Psoas muscle (tissue), 8 donors: Measurements from ENCODE around the gene MGARP. TPM values are rescaled to one million over a fixed set of nuclear protein-coding genes. Genes with fewer than 3 reads are reported as not detected.
"Not testable (repeated sequence)": the region's sequence is repeated elsewhere in the genome, so short reads cannot be mapped to it uniquely, and the experiment has no call there.

Source experiments
- ATAC-seq, 4 donors: fragments of 200-7000 bp; cut with Tn5 transposase; one replicate each; pipeline ENCODE4 v1.9.1; 2020; ENCODE audit warnings: moderate library complexity in 3 of 4, mild to moderate bottlenecking in 2 of 4
- DNase-seq, 2 donors: peaks; one replicate each; pipeline ENCODE4 v3.0.0-alpha.2; 2020
- H3K27ac ChIP-seq: fragments of 200-600 bp; one replicate; pipeline ENCODE4 v1.8.0; 2022
- H3K27me3 ChIP-seq, 3 donors: fragments of 200-600 bp in 1 of 3; one replicate each; pipeline versions ENCODE4 v1.6.1 to v1.8.0; 2013 to 2022; ENCODE audit warnings: low read length in 2 of 3, mild to moderate bottlenecking in 2 of 3, moderate library complexity in 1 of 3; ENCODE audit not compliant: insufficient read depth in 3 of 3
- H3K36me3 ChIP-seq, 2 donors: fragments of 200-600 bp in 1 of 2; one replicate each; pipeline versions ENCODE4 v1.6.1 to v1.8.0; 2013 to 2022; ENCODE audit warnings: low read depth in 1 of 2, mild to moderate bottlenecking in 1 of 2, moderate library complexity in 1 of 2; ENCODE audit not compliant: insufficient read depth in 1 of 2
- H3K4me1 ChIP-seq: fragments of 200-600 bp; one replicate; pipeline ENCODE4 v1.8.0; 2022
- H3K4me3 ChIP-seq: fragments of 200-600 bp; one replicate; pipeline ENCODE4 v1.8.0; 2022; ENCODE audit warnings: mild to moderate bottlenecking
- H3K9me3 ChIP-seq: fragments of 200-600 bp; one replicate; pipeline ENCODE4 v1.8.0; 2022
- CTCF ChIP-seq: fragments of 200-600 bp; IDR thresholded peaks from one replicate; pipeline ENCODE4 v1.8.0; 2022; ENCODE audit warnings: antibody characterized with exemption
- WGBS, 3 donors: extraction: QIAGEN DNeasy Blood & Tissue Kit; methylation state at CpG; one replicate each; pipeline versions ENCODE4 v1.1.6 to v1.1.7; 2013; 5-methylcytosine and 5-hydroxymethylcytosine counted together
- intact Hi-C, 2 donors: fragments of 100-400 bp; cut with DNase I; formaldehyde crosslinking; loops; one replicate each; pipeline versions ENCODE4 v1.11.0 to v1.14.2; 2022
- polyA plus RNA-seq, 3 donors: library from polyadenylated mRNA; stranded (reverse); fragments of 200-250 nt; gene quantifications; one replicate each; pipeline ENCODE4 v1.2.3, GENCODE V29; 2013
- total RNA-seq, 4 donors: library from RNA; stranded (reverse); fragmentation: NEBNext Ultra II Directional in 2 of 4; extraction: Animal tissue kit (Norgen Biotek cat#: 25700) in 2 of 4; gene quantifications; one replicate each; pipeline versions ENCODE4 v1.2.1 to v1.2.4, GENCODE V29; 2021 to 2023
- donor health status: healthy with polysubstance abuse.
- donor health status: DM: no; HTN: no; CAD: no; lungs with moderate emphysema.
- donor health status: Bipolar disorder and iron deficiency.
- donor health status: healthy.
- donor health status: DM: yes; HTN: yes; CAD: no.
- donor health status: DM: no; HTN: no; CAD: no.
- donor health status: DM: no; HTN: no; CAD: no.
- donor health status: DM: yes; HTN: yes; CAD: no.

MGARP gene
- total and polyA plus RNA-seq, 7 donors: 0.13 to 2.1 (median 0.30) TPM; not detected in 1

- no peaks in the 10 kb centered on the region for H3K9me3 ChIP-seq
- no peaks in the 10 kb centered on the region for H3K27me3 ChIP-seq
- peak overlapping the region; percentile 75 for H3K27ac ChIP-seq
- peak; percentile 94 to 99 (median 98) for ATAC-seq
- H3K36me3 ChIP-seq: no peaks in the 10 kb centered on the region
- H3K4me1 ChIP-seq: peaks cover 6% of the 10 kb centered on the region
- intact Hi-C loops: loop anchor here in 1 of 2 donors (5.0 kb wide), 1 partner anchor 36 kb away; the partner anchor contains the start of genes NAA15 and NDUFC1
- H3K4me3 ChIP-seq: peak overlapping the region; percentile 64
- peak; percentile 76 to 87 for DNase-seq
- WGBS, 3 donors: 13 to 15% (median 13%) methylated on average over 14 of the region's 14 CpGs
- no peak for TF ChIP-seq CTCF
Measured at GRCh38 chr4:139266583-139267257, 13.3 kb downstream of the MGARP start.

GRCh38 chr4:139266208-139266582, 13.8 kb downstream of the MGARP start:
- Histone ChIP-seq H3K4me3 (peak overlapping the region; percentile 64), H3K4me1 (peaks cover 6% of the 10 kb centered on the region), H3K9me3 (no peaks in the 10 kb centered on the region), H3K27me3 (no peaks in the 10 kb centered on the region), H3K27ac (peak overlapping the region; percentile 75), H3K36me3 (no peaks in the 10 kb centered on the region)
- TF ChIP-seq CTCF: no peak
- intact Hi-C loops: loop anchor here in 1 of 2 donors (5.0 kb wide), 1 partner anchor 36 kb away; the partner anchor contains the start of genes NAA15 and NDUFC1
- 0 to 1% (median 0%) methylated on average over 1 of the region's 1 CpG for WGBS, 3 donors
- no peak for ATAC-seq
- DNase-seq: no peak

- Histone ChIP-seq H3K36me3 (no peaks in the 10 kb centered on the region), H3K9me3 (no peaks in the 10 kb centered on the region), H3K4me3 (no peak overlapping the region), H3K4me1 (peaks cover 6% of the 10 kb centered on the region), H3K27me3 (no peaks in the 10 kb centered on the region), H3K27ac (no peak overlapping the region)
- 57 to 61% (median 60%) methylated on average over 3 of the region's 3 CpGs for WGBS, 3 donors
- DNase-seq (no peak), ATAC-seq (no peak)
- intact Hi-C loops: loop anchor here in 1 of 2 donors (5.0 kb wide), 1 partner anchor 37 kb away; the partner anchor contains the start of genes NAA15 and NDUFC1
- TF ChIP-seq CTCF: no peak
Measured at GRCh38 chr4:139265654-139266053, 14.4 kb downstream of the MGARP start.

GRCh38 chr4:139256349-139256748, 23.7 kb downstream of the MGARP start:
- Histone ChIP-seq H3K4me3 (no peak overlapping the region), H3K27me3 (no peaks in the 10 kb centered on the region), H3K36me3 (no peaks in the 10 kb centered on the region), H3K27ac (no peak overlapping the region), H3K4me1 (no peaks in the 10 kb centered on the region), H3K9me3 (no peaks in the 10 kb centered on the region)
- no peak for TF ChIP-seq CTCF
- ATAC-seq: no peak
- no peak for DNase-seq
- WGBS, 3 donors: 40 to 66% (median 40%) methylated on average over 2 of the region's 2 CpGs
- intact Hi-C loops: no loop called here

- not testable (repeated sequence) for H3K27ac ChIP-seq, H3K27me3 ChIP-seq
- WGBS, 3 donors: 91 to 96% (median 93%) methylated on average over 6 of the region's 6 CpGs
Measured at GRCh38 chr4:139255581-139255980, 24.4 kb downstream of the MGARP start.

More at GRCh38 chr4:139255581-139255980, 24.4 kb downstream of the MGARP start:
- H3K4me3 ChIP-seq, ATAC-seq, intact Hi-C loops, H3K36me3 ChIP-seq, DNase-seq, H3K4me1 ChIP-seq, H3K9me3 ChIP-seq: not testable (repeated sequence)
